Measurements from ENCODE around the gene DGAT2L6.

DGAT2L6 gene

DNA sequence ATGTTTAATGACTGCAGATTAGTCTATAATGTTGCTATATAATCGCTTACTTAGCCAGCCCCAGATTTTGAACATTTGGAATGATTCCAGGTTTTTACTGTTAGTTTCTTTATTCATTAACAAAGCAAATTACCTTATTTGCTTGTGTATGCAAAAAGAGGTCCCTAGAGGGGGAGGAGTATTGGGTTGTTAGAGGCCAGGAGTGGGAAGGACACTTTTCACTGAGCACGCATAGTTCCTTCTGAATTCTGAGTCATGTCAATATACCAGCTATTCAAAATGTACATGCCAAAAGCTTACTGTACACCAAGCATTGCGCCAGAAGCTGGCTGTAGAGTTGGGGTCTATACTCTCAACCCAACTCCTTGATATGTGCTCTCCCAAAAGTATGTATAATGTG lies 5.1 kb upstream of the DGAT2L6 start:
- TF ChIP-seq FOXP2 (optimal IDR thresholded peaks at IDR 0.05; ENCODE audit: borderline replicate concordance, extremely low read depth, extremely low read length, insufficient read depth): no peak
- no peak for TF ChIP-seq TAF1 (IDR thresholded peaks at IDR 0.05; ENCODE audit: borderline replicate concordance, insufficient read depth, low read length)
- no peak for TF ChIP-seq SIN3A (IDR thresholded peaks at IDR 0.05; ENCODE audit: borderline replicate concordance, insufficient read depth, low read length)
- TF ChIP-seq POLR2AphosphoS5 (IDR thresholded peaks at IDR 0.05; ENCODE audit: low read depth, low read length): no peak
- no peak for TF ChIP-seq REST (IDR thresholded peaks at IDR 0.05; ENCODE audit: insufficient read depth in 1 of 2, low read depth in 2 of 2, low read length in 2 of 2)

- TF ChIP-seq POLR2AphosphoS5 (IDR thresholded peaks at IDR 0.05; ENCODE audit: low read depth, low read length) (no peak), SIN3A (IDR thresholded peaks at IDR 0.05; ENCODE audit: borderline replicate concordance, insufficient read depth, low read length) (no peak), REST (IDR thresholded peaks at IDR 0.05; ENCODE audit: insufficient read depth in 1 of 2, low read depth in 2 of 2, low read length in 2 of 2) (no peak), FOXP2 (optimal IDR thresholded peaks at IDR 0.05; ENCODE audit: borderline replicate concordance, extremely low read depth, extremely low read length, insufficient read depth) (no peak), TAF1 (IDR thresholded peaks at IDR 0.05; ENCODE audit: borderline replicate concordance, insufficient read depth, low read length) (no peak)
Observed at GRCh38 chrX:70172964-70173363, 4.3 kb upstream of the DGAT2L6 start.

DNA sequence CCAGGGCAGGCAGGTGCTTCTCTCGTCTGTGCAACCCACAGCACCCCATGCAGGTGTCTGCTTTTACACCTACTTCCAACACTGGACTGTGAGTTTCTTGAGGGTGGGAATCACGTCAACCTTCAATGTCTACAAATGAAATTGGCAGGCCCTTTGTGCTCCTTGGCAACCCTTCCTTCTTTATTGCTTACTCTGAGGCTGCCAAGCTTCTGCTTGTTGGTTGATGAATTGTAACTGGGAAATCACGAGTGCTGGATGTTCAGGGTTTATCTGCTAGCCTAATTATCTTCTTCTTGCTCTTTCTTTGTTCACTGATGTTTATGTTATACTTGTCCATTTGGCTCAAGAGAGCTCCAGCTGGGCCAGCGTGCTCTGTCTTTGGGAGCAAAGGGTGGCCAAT lies 2.5 kb upstream of the DGAT2L6 start:
- TF ChIP-seq SIN3A (IDR thresholded peaks at IDR 0.05; ENCODE audit: borderline replicate concordance, insufficient read depth, low read length) (no peak), POLR2AphosphoS5 (IDR thresholded peaks at IDR 0.05; ENCODE audit: low read depth, low read length) (no peak), FOXP2 (optimal IDR thresholded peaks at IDR 0.05; ENCODE audit: borderline replicate concordance, extremely low read depth, extremely low read length, insufficient read depth) (no peak), REST (IDR thresholded peaks at IDR 0.05; ENCODE audit: insufficient read depth in 1 of 2, low read depth in 2 of 2, low read length in 2 of 2) (no peak), TAF1 (IDR thresholded peaks at IDR 0.05; ENCODE audit: borderline replicate concordance, insufficient read depth, low read length) (no peak)

DNA sequence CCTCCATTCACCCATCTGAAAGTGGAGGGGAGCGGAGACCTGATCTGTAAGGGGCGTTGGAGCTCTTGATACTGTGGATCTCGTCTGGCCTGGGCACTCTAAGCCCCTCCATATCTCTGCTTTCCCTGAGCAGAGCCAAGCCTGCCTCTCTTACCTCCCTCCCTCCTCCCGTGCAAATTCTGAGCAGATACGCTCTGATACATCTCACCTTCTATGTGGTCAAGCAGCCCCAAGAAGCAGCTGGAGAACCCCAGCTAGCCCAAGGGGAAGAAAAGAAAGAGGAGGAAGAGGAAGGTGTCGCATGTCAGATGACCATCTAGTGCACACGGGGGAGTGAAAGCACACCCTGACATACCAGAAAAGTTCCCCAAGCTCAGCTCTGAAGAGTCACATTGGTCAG lies 1.9 kb upstream of the DGAT2L6 start:
- TF ChIP-seq FOXP2 (optimal IDR thresholded peaks at IDR 0.05; ENCODE audit: borderline replicate concordance, extremely low read depth, extremely low read length, insufficient read depth): no peak
- TF ChIP-seq SIN3A (IDR thresholded peaks at IDR 0.05; ENCODE audit: borderline replicate concordance, insufficient read depth, low read length): no peak
- no peak for TF ChIP-seq TAF1 (IDR thresholded peaks at IDR 0.05; ENCODE audit: borderline replicate concordance, insufficient read depth, low read length)
- no peak for TF ChIP-seq POLR2AphosphoS5 (IDR thresholded peaks at IDR 0.05; ENCODE audit: low read depth, low read length)
- TF ChIP-seq REST (IDR thresholded peaks at IDR 0.05; ENCODE audit: insufficient read depth in 1 of 2, low read depth in 2 of 2, low read length in 2 of 2): no peak

DNA sequence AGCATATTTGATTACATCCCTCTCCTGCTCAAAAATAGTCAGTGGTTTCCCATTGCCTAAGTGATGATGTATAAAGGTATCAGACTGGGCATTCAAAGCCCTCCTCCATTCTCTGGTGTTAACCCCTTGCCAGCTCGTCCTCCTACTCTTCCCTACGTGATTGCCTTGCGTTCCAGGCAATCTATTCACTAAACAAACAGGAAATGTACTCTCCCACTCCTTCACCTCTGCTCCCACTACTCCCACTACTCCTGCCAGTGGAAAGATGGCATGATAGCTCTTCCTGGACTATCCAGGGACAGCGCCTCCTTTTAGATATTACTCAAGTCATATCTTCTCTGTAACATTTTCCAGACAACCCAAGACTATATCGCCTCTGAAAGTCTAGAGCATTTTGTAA lies 5.8 kb downstream of the DGAT2L6 start:
- no peak for TF ChIP-seq TAF1 (IDR thresholded peaks at IDR 0.05; ENCODE audit: borderline replicate concordance, insufficient read depth, low read length)
- no peak for TF ChIP-seq SIN3A (IDR thresholded peaks at IDR 0.05; ENCODE audit: borderline replicate concordance, insufficient read depth, low read length)
- TF ChIP-seq POLR2AphosphoS5 (IDR thresholded peaks at IDR 0.05; ENCODE audit: low read depth, low read length): no peak
- TF ChIP-seq FOXP2 (optimal IDR thresholded peaks at IDR 0.05; ENCODE audit: borderline replicate concordance, extremely low read depth, extremely low read length, insufficient read depth): no peak
- no peak for TF ChIP-seq REST (IDR thresholded peaks at IDR 0.05; ENCODE audit: insufficient read depth in 1 of 2, low read depth in 2 of 2, low read length in 2 of 2)

Measured in PFSK-1 (cell line).